Smooth muscle cell of the brain vasculature (primary cell): ENCODE data around the gene HOXA11.

Source experiments
- DNase-seq: peaks from one replicate; pipeline ENCODE4 v3.0.0-alpha.2; 2012; ENCODE audit warnings: low read depth, low spot score

HOXA11 gene

DNA sequence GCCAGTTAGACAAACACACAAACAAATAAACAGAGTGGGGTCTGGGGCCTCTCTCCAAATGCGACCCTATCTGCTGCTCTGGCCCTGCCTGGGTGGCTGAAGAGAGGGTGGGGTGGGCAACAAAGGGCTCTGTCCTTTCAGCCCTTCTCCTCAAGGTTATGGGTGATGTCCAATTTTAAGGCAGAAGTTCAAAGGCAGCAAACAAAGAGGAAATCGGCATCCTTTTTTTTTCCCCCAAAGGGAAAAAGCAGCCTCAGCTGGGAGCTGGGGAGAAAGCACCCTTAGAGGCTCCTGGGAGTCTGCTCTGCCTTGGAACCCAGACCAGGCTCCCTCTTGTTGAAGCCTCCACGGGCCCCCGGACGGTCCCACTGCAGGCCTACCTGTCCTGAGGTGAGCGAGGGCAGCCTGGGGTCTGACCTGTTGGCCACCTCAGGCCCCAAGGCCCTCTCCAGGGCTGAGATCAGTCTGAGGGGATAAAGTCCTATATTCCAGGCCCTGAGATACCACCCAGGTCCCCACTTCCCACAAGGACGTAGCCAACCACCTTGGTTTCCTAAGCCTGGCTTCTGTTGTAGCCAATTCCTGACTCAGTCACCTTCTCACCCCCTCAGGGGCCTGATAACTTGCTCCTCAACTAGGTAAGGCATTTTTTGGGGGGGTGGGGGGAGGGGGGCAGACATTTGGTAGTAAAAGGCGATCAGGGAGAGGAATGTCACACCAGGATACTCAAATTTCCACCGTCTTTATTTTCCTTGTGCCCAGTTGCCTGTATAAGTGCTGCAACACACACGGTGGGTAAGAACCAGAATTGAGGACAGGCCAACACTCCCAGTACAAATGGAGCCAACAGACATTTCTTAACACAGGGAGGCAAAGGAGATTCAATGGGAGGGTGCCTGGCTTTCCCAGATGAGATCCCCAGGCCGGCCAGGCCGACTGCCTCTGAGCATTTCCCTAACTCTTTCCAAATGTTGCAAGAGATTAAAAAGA, 4.3 kb downstream of the HOXA11 start:
- DNase-seq, result no peak

DNA sequence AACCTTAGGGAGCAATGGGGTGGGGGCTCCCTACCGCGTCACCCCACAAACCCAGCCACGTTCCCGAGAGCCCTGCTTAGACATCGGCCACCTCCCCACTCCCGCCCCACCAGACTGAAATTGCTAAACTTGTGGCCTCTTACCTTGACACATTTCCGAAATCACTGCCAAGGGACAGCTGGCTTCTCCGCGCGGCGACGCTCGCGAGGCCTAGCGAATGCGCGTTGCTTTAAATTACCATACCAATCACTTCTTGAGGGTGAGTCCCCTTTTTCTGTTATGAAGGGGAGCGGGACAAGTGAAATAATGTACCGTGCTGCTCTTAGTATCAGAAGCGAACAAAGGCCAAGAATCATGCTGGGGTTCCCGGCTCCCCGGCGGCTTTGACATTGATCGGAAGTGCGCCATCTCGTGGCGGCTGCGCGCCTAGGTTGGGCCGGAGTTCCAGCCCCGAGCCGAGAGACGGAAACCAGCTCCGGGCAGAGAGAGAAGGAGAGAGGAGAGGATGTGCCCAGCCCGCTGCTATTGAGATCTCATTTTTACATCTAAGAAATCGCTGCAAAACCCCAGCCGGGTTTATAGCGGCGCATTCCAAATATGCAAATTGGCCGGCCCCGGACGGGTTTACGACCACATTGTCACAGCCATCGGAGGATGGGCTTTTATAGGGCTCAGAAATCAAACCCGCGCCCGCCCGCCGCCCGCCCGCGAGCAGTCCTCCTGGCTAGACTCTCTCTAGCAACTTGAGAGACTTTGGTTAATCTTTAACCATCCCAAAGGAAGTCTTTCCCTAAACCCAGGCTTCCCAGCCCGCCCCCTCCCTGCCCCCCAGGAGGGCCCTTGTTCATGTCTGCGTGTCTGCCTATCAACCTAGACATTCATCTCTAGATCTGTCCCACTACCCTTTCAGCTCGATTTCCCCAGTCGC, 5.3 kb downstream of the HOXA11 start:
- no peak for DNase-seq

DNA sequence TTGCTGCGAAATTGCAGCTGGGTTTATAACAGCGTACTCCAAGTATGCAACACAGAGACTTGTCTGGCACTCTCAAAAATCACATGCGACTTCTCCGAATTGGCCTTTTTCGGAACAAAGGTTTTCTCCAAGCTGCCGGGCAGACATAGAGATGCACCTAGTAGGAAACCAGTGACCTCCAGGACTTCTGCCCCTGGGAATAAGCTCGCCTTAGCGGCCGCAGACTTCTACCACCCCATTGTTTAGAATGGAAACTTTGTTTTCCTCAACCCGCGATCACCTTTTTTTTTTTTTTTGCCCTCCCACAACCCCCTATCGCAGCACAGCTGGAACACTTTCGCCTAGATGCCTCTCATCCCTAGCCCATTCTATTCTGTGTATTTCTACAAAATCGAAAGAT, 6.0 kb downstream of the HOXA11 start:
- no peak for DNase-seq

GRCh38 chr7:27178366-27178765, 6.7 kb downstream of the HOXA11 start:
- no peak for DNase-seq

- DNase-seq, result no peak
Measured at GRCh38 chr7:27177795-27178320, 7.2 kb downstream of the HOXA11 start.

GRCh38 chr7:27176962-27177794, 7.9 kb downstream of the HOXA11 start:
- no peak for DNase-seq

DNA sequence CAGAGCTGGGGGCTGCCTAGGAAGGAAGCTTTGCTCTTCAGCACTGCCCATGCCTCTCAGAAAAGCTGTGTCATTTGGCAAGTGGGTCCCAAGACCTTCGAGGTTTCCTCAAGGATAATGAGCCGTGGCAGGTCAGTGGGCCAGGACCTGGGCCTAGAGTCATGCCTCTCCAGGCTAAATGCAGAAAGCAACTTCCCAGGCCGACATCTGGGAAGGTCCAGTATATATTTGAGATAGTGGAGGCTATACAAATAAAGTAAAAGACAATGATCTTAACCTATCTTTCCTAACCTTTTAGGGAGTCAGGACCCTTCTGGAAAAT, 8.5 kb downstream of the HOXA11 start:
- no peak for DNase-seq

DNA sequence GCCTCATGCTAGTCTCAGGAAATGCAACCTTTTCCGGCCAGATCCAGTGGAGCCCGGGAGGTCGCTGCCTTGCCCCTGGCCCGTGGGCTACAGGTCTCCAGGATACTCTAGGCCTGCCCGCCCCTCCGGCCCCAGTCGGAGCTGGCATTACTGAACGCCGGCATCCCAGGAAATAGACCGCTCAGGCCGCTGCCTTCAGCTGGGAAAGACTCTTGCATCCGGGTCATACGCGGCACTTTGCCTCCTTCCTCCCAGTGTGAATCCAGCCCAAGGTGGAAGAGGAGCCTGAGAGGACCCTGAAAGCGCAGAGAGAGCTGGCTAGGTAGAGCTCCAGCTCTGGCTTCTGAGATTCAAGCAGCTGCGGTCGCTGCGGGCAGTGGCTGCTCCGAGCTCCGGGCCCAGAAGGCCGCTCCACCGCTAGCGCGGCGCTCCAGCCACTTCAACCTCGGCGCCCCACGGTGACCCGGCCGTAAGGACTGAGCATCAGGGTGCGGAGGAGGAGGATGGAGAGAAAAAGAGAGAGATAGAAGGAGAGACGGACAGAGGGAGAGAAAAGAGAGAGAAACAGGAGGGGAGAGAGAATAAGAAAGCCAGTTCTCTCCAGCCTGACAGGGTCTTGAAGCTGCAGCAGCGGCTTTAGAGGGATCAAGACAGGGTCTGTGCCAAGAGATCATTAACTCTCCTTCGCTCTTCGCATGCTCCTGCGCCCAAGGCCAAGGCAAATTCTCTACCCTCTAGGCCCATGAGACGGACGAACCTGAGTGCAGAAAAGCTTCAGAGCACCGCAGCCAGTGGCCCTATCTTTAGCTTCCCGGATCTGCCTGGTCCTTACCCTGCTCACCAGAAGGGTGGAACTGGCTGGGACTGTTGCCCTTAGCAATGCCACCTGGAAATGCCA, 9.2 kb downstream of the HOXA11 start:
- DNase-seq, result no peak

DNA sequence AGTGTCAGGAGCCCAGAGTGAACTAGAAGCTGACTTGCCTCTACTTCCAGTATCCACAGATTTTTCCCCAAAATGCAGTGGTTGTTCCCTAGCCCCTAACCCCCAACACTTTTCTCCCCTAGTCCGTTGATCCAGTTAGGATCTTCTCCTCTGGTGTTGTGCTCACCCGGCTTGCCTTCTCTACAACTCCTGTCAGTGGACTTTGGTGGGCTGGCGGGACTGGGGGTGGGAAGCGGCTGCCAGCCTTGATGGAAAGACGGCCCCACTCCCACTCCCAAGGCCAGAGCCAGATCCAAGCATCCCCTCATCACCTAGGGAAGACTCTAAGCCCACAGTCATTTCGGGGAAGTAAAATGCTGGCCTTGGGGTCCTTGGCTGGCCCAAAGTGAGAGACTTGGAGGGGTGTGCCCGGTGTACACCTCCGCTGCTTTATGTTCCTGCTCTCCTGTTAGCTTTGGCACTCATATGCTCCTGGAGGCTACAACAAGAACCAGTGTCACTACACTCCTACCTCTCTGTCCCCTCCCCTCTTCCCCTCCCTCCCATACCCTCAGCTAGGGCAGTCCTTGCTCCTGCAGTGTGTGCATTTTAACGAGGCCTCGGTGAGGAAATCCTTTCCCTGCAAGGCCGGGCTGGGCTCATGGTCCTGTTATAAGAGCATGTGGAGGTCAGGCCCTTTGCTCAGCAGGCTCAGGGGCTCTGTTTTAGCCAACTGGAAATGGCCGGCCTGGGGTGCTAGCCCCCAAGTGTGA, 10.0 kb downstream of the HOXA11 start:
- no peak for DNase-seq

DNA sequence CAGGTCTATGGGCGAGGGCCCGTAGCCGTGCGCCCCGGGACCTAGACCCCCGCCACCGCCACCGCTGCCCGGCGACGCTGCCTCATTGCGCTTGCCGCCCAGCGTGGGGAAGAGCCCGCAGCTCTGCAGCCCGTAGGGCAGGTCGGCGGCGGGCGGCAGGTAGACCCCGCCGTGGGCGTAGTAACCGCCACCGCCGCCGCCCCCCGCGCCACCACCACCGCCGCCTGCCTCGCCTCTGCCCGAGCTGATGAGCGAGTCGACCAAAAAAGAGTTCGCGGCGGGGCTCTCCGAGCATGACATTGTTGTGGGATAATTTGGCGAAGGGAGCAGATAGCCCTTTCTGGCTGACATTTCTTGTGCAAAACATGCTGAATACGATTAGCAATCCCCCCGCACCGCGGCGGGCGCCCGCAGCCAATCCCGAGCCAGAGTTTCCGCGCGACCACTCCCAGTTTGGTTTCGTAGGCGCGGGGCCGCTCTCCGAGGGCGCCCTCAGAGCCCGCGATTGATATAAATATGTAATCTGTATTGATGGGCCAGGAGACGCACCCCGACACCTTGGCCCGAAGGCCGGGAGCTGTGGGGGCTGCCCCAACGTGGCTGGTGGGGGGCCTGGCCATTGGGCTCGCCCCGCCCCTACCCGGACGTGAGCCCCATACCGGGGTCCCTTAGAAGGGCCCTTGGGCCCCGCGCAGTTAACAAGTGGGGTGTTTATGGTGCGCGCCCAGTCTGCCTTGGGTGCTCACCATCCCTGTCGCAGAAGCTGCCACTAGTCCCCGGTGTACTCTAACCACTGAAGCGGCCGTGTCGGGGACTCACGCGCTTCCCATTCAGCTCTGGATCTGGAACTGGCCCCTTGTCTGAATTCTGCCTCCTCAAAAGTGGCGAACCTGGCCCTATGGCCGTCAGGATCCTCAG, 10.8 kb downstream of the HOXA11 start, which contains the start of gene HOXA10:
Gene HOXA10, minus strand, starts transcription at position 365 of the 918 bp plus-strand sequence. Its CDS starts 14 bp downstream, at position 351.
- DNase-seq, result no peak

DNA sequence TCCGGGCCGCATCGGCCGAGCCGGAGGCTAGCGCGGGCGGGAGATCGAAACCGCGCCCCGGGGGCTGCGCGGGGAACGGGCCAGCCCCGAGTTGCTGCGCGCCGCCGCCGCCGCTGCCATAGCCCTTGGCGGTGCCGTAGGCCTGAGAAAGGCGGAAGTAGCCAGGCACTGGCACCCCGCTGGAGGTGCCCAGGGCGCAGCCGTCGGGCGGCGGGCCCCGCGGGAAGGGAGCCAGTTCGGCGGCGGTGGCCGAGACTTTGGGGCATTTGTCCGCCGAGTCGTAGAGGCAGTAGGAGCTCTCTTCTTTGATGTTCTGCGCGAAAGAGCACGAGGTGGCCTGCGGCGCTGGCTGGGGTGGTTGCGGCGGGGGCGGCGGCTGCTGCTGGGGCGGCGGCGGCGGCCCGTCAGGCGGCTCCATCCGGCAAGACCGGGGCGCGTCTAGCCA, 11.5 kb downstream of the HOXA11 start:
- DNase-seq, result no peak

DNA sequence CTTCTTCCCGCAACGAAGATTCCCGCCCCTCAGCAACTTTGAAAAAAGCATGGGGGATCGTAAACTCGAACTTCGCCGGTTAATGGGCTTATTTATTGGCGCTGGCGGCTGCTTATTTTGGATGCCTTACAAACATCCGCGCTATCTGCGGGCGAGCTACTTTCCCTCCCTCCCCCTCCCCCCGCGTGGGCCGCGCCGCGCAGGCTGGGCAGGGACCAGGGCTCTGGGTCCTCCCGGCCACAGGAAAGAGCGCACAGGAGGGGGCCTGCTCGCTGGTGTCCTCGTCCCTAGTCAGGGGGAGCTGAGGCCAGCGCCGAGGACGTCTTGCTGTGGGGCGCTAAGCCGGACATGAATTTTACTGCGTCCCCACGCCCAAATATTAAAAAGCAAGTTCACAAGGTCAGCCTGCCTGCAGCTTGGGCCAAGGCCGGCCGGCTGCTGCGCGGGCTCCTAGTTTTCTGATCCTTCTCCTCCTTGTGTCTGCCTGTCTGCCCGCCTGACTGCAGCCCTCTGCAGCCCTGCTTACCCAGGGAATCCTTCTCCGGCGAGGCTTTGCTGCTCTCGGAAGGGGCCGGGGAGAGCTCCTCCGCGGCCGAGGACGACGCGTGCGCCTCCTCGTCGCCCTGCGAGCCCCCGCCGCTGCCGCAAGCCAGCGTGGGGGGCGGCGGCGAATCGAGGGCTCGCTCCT, 12.1 kb downstream of the HOXA11 start:
- no peak for DNase-seq

DNA sequence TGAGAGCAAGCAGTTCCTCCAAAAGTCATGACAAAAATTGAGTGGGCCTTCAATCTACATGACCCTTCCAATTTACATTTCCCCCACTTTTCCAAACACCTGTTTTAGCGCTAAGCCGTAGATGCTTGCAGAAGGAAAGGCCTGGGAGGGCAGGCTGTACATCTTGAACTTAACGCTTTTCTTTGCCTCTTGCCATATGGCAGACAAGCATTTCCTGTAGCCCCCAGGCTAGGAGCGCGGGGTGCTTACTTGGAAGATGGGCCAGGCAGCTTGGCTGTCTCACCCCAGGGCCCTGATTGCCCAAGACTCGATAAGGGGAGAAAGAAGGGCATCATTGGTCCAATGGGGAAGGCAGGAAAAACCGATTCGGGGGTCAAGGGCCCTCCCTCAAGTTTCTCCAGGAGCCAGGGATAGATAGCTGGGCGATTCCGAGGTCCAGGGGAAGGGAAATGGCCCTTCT, 12.7 kb downstream of the HOXA11 start:
- no peak for DNase-seq

DNA sequence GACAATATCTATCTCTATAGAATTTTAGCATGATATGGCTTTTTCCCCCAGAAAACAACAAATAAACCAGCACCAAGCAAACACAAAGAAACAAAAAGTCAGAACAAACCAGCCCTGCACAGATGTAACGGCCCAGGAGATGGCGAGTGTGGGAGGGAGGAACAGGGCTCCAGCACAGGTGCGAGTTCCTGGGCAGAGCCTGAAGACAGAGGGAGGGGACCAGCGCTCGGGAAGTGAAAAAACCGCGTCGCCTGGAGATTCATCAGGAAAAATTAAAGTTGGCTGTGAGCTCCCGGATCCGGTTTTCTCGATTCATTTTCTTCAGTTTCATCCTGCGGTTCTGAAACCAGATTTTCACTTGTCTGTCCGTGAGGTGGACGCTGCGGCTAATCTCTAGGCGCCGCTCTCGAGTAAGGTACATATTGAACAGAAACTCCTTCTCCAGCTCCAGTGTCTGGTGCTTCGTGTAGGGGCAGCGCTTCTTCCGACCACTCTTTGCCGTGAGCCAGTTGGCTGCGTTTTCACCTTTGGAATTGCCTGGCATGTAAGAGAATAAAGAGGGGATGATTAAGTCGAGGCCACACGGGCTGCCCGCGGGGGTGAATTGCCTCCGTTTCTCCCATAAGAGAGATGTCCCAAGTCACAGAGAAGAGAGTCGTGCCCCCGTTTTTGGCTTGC, 13.3 kb downstream of the HOXA11 start:
- no peak for DNase-seq

DNA sequence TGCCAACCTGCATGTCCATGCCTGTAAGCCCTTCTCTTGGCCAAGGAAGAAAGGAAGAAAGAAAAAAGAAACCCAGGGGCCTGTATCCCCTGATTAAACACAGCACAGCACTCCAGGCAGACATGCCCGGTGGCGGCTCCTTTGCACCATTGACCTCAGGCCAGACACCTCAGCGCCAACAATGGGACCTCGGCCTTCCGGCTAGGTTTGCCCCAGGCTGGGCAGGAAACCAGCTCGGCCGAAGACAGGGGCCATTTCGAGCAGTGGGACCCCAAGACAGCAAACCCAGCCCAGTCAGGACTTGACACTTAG, 13.8 kb downstream of the HOXA11 start:
- DNase-seq, result no peak

DNA sequence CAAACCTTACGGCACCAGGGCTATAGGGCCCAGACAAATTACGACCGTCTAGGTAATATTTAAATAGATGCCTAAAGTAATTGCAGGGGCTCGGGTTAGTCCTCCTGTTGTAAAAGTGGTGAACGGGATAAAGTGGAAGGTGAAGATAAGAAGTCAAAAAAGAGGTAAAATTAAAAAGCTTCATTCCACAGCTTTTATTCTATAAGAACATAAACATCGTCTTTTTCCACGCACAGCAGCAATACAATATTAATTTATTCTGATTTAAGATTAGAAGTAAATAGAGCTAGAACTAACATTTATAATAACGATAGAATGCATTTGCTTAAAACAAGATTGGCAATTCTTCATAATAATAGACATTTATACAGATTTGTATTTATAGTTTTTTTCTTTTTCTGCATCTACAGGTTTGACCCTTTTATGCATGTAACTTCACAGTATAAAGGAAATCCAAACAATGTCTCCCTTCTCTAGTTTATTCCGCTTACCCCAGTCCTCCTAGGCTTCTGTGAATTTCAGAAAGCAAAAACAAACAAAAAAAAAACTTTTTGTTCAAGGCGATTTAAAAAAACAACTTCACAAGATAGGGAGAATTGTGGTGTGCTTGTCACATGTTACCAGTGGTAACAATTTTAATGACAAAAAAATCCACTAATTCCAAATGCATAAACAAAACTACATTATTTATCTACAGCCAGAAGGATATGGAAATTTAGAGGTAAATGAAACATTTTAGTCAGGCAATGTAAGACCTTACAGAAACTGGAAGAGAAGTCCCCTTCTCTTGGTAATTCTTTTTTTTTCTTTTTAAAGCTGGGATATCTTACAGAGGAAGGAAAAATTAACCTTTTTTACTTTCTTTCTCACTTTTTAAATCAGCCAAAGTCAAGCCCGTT, 14.4 kb downstream of the HOXA11 start:
- no peak for DNase-seq
